ENCODE results near the gene TAP1. TPM values are rescaled to one million over a fixed set of nuclear protein-coding genes. Genes with fewer than 3 reads are reported as not detected.
A peak's percentile ranks its signal among the peaks of the same experiment; 100 is the strongest.

Gene TAP1
- total and polyA plus RNA-seq, 2 donors (not counting 1 experiment from before 2014, with no cell fraction given) = 126 to 184 TPM

DNA sequence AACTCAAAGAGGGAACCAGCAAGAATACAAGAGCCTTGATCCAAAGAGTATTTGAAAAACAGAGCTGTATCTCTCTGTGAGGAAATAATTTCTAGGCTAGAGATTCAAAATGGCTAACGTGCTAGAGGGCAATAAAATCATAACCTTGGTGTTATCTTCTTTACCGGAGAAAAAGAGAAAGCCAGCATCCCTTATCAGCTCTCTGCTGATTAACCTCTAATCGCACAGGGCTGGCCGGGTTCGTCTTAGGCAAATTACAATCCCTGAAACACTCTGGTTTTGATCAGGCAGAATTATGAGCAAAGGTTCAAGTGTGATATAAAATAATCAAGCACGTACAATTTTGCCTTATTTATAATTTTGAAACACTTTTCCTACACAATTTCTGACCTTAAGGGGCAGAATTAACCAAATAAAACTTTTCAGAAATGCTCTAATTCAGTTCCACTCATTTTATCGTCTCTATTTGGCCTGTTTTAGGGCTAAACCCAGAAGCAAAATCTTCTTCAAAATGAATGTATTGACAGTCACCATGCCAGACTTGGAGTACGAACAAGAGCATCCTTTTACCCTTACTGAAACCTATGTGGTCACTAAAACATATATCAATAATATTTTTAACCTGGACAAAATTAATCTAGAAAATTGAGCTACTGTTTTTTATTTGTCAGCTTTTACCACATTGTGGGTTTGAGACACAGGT lies 14.2 kb upstream of the TAP1 start:
- ChIA-PET POLR2A (interaction anchor here (0.6 to 2.8 kb wide), 11 partner anchors 10 to 176 kb away, joined by 3 to 37 read pairs (median 5); partner anchors contain the start of genes PSMB8, PSMB9, TAP1 and TAP2), CTCF (interaction anchor here (0.5 to 9.6 kb wide), 71 partner anchors 9 to 774 kb away, joined by 3 to 249 read pairs (median 5); partner anchors contain the start of genes BRD2, HLA-DMA, HLA-DMB and HLA-DOB)
- TF ChIP-seq, protein P1, sequence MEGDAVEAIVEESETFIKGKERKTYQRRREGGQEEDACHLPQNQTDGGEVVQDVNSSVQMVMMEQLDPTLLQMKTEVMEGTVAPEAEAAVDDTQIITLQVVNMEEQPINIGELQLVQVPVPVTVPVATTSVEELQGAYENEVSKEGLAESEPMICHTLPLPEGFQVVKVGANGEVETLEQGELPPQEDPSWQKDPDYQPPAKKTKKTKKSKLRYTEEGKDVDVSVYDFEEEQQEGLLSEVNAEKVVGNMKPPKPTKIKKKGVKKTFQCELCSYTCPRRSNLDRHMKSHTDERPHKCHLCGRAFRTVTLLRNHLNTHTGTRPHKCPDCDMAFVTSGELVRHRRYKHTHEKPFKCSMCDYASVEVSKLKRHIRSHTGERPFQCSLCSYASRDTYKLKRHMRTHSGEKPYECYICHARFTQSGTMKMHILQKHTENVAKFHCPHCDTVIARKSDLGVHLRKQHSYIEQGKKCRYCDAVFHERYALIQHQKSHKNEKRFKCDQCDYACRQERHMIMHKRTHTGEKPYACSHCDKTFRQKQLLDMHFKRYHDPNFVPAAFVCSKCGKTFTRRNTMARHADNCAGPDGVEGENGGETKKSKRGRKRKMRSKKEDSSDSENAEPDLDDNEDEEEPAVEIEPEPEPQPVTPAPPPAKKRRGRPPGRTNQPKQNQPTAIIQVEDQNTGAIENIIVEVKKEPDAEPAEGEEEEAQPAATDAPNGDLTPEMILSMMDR (IDR thresholded peaks at IDR 0.05) = no peak
- TF ChIP-seq EZH2 (IDR thresholded peaks at IDR 0.05; ENCODE audit: borderline replicate concordance, insufficient read depth, low read depth, low read length, poor library complexity, severe bottlenecking) = no peak
- Mint-ChIP-seq H3K4me3 (peak overlapping the region; percentile 68), H3K9me3 (ENCODE audit: insufficient read depth) (no peaks in the 10 kb centered on the region), H3K4me1 (peaks cover 33% of the 10 kb centered on the region), H3K27me3 (no peaks in the 10 kb centered on the region), H3K27ac (peak overlapping the region; percentile 89)
- DNase-seq = no peak
- Histone ChIP-seq H3K4me1 (ENCODE audit: control insufficient read depth in 2 of 2, insufficient read depth in 2 of 2, low read length in 2 of 2) (peaks cover 27 to 28% of the 10 kb centered on the region in 2 donors), H3K27ac (ENCODE audit: low read length in 2 of 2) (peak overlapping the region; percentile 31 to 74), H4K20me1 (ENCODE audit: control insufficient read depth, insufficient read depth, low read length, poor library complexity, severe bottlenecking) (no peaks in the 10 kb centered on the region), H3K4me3 (ENCODE audit: control extremely low read depth in 1 of 5, extremely low read depth in 1 of 5, insufficient read depth in 1 of 5, low read depth in 2 of 5, low read length in 4 of 5) (peak overlapping the region in 1 of 5 experiments; percentile 29), H3K36me3 (replicated peaks in 1 of 2; ENCODE audit: control extremely low read depth in 1 of 2, control insufficient read depth in 1 of 2, extremely low read depth in 1 of 2, insufficient read depth in 2 of 2, low read length in 1 of 2) (peaks cover 0 to 2% of the 10 kb centered on the region in 2 experiments), H3K9ac (ENCODE audit: low read length) (peak overlapping the region; percentile 14), H2AFZ (ENCODE audit: insufficient read depth, low read depth, low read length, poor library complexity, severe bottlenecking) (peak overlapping the region; percentile 57), H3K4me2 (replicated peaks; ENCODE audit: low read depth, low read length, poor library complexity, severe bottlenecking) (peak overlapping the region; percentile 63), H3K9me3 (ENCODE audit: control extremely low read depth in 1 of 3, control insufficient read depth in 2 of 3, insufficient read depth in 1 of 3, low read length in 2 of 3) (peaks cover 0 to 4% (median 0%) of the 10 kb centered on the region in 3 donors), H3K27me3 (replicated peaks in 1 of 4; ENCODE audit: control extremely low read depth in 1 of 4, control insufficient read depth in 3 of 4, insufficient read depth in 4 of 4, low read length in 3 of 4) (no peaks in the 10 kb centered on the region), H3K79me2 (ENCODE audit: control insufficient read depth, insufficient read depth, low read length) (no peaks in the 10 kb centered on the region)
- intact Hi-C loops (cut with micrococcal nuclease) = loop anchor here (1.0 to 5.0 kb wide), 7 partner anchors 13 to 452 kb away; partner anchors contain the start of genes HLA-DOB, PSMB9 and TAP2
- ATAC-seq (ENCODE audit: low read depth) = peak; percentile 6
- WGBS (ENCODE audit: insufficient coverage) = 39% methylated on average over 3 of the region's 8 CpGs
